Hematopoietic multipotent progenitor cell treated with erythropoietin and hydrocortisone succinate and interleukin-3 and kit ligand, for 17 days (in vitro differentiated cells): Measurements from ENCODE around the gene GRIN2C.

Source experiments
- DNase-seq: peaks from one replicate; pipeline ENCODE4 v3.0.0-alpha.2; 2015; ENCODE audit warnings: low spot score

Gene GRIN2C

GRCh38 chr17:74821655-74822334, 37.9 kb downstream of the GRIN2C start:
- no peak for DNase-seq

GRCh38 chr17:74819801-74820436, 39.8 kb downstream of the GRIN2C start:
- DNase-seq = no peak

DNA sequence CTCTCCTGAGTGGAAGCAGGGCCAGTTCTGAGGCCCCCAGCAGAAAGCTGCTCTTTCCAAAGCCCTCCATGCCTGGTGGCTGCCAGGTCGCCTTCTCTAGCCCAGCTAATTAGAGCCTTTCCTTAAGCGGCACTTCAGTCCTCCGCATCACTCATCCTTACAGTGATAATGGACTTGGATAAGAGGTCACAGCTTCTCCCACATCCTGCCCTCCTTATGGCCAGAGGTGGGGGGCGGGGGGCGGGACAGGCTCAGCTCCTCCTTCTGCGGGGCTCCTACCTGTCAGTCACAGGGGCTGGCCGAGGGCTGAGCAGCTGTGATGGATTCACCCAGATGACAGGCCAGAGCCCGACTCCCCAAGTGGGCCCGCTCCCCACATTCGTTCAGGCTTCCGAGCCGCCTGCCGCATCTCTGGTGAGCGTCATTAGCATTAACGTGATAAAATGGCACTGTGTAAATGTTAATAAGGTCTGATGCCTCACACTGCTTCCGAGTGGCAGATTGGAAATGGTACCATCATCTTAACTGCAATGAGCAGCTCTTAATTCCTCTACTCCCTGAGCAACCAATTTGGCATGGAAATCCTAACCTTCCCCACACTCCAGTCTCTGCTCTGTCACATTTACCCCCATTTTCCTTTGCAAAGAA, 41.3 kb downstream of the GRIN2C start:
- DNase-seq = no peak

- DNase-seq = no peak
Observed at GRCh38 chr17:74816905-74817620, 42.6 kb downstream of the GRIN2C start.

DNA sequence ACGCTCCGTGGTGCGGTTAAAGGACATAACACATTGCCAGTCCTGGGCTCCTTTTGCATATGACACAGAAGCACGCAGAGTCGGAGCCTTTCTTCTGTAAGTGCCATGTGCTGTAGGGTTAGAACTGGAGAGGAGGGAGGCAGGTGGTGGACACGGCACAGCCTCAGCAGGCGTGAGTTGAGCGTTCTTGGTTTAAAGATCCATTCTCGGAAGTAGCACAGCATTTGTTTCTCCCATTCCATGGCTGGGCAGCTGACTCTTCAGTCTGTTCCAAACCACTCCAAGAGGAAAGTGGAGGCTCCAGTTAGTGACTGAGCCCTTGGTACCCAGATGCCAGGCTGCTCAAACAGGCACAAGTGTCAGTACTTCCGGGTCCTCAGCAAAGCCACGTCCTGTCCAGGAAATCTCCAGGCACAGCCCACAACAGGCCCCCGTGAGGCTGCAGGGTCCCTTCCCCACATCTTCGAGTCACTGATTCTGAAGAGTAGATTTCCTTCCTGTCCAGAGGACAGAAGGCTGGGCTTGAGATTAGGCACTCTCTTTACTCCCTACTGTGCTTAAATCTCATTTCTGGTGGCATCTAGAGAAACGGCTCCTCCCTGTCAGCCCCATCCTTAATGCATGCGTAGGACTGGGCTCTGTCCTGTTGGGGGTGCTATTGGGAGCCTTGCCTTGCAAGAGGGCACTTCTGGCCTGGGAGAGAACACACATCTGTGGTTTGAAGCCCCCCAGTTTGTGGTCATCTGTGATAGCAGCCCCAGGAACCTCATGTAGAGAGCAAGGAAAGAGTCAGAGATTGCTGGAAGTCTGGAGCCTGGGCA, 43.9 kb downstream of the GRIN2C start:
- DNase-seq = no peak

DNA sequence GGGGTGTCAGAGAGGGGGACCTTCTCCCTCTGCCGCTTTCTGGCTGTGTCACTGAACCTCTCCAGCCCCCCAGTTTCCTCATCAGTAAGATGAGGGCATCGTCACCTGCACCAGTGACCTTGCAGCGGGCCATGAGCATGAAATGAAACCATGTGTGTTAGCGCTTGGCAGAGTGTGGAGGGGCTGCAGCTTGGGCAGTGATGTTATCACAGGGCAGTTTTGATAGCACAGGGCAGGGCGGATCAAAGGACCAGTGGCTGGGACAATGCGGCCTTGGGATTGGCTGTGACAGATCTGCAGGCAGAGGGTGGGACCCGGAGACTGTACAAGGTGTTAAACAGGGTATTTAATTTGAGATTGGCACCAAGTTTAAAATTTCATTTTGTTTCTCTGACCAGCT, 44.6 kb downstream of the GRIN2C start:
- no peak for DNase-seq

- DNase-seq = no peak
Observed at GRCh38 chr17:74814453-74814852, 45.2 kb downstream of the GRIN2C start.

DNA sequence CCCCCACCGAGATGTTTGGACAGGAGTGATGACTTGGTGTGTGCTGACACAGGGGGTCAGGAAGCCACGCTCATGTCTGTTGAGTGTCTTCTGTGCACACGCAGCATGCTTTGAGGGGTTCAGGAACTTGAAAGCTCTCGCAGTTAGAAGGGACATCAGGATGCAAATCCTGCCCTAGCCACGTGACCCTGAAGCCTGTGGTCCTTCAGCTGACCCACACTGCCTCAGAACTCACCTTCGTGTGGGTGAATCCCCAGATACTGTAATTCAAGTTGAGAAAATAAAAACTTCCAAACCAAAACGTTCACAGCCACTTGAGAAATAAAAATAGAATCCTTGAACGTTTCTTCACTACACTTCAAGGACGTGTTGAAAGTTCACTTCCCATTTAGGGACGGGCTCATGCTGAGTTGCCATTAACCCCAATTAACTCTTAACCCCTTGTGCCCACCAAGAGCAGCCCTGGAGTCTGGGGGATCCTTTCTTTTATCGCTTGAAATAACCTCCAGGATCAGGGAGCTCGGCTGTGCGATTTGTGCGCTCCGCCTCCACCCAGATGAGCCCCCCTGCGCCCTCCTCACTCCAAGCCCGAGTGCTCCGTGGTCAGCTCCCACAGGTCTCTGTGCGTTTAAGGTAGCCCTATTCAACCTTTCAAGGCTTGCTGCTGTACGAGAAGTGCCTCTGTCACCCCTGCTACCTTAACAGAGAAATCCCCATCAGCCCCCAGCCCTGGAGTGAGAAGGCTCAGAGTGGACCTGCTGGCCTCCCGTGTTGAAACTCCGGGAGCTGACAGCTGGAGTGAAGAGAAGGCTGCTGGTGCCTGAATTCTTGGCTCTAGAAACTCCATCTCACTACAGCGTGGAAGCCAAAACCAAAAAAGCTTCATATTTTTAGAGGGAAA, 47.3 kb downstream of the GRIN2C start:
- no peak for DNase-seq

GRCh38 chr17:74810699-74811485, 48.8 kb downstream of the GRIN2C start:
- DNase-seq = no peak

- DNase-seq = no peak
Observed at GRCh38 chr17:74808714-74809430, 50.8 kb downstream of the GRIN2C start.

DNA sequence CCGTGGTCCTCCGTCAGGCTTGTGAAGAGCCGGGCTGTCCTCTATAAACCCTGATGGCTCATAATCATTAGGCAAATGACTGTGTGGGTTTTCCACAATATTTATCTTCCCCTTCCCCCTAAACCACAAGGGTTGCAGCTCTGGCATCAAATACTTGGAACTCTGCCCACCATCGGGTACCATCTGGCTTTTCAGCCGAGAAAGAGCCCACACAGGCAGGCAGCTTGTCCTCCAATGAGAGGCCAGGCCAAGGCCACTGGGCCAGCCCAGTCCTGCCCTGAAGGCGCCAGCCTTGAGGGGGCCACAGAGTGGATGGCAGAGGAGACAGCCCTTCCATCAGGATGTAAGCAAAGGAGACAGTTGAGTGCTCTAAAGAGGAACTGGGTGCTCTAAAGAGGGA, 51.8 kb downstream of the GRIN2C start:
- no peak for DNase-seq

DNA sequence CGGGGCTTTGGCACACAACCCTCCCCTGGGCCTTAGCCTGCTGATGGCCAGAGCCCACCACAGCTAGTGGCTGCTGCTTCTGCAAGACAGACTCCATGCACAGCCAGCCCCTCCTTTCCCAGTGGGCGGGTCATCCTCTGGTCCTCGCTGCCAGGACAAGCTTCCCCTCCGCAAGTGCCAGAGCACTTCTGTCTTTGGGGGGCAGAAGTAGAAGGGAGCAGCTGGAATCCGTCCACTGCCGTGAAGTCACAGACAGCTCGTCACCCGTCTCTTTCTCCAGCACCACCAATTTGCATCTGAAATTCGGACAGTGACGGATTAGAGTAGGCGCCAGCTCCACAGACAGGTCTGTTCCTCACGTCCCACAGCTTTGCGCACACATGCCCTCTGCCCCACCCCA, 52.2 kb downstream of the GRIN2C start:
- no peak for DNase-seq

- DNase-seq = no peak
Observed at GRCh38 chr17:74806334-74806733, 53.4 kb downstream of the GRIN2C start.

- no peak for DNase-seq
Observed at GRCh38 chr17:74805591-74805991, 54.1 kb downstream of the GRIN2C start.

DNA sequence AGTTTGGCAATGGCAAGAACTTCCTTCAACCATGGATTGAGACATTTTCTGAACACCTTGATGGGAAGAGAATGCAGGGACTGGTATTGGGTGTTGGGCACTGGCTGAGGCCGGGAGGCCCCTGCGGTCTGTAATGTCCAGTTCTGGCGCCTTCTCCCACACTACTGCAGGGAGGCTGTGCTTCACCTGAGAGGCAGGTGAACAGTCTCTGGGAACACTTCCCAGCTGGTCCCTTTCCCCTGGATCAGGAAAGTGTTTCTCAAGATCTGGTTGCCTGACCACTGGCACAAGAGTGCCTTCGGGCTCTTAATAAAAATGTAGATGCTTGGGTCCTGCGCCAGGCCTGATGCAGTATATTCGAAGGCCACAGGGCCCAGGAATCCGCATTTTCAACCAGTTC, 55.0 kb downstream of the GRIN2C start:
- no peak for DNase-seq

- no peak for DNase-seq
Observed at GRCh38 chr17:74803971-74804370, 55.7 kb downstream of the GRIN2C start.

DNA sequence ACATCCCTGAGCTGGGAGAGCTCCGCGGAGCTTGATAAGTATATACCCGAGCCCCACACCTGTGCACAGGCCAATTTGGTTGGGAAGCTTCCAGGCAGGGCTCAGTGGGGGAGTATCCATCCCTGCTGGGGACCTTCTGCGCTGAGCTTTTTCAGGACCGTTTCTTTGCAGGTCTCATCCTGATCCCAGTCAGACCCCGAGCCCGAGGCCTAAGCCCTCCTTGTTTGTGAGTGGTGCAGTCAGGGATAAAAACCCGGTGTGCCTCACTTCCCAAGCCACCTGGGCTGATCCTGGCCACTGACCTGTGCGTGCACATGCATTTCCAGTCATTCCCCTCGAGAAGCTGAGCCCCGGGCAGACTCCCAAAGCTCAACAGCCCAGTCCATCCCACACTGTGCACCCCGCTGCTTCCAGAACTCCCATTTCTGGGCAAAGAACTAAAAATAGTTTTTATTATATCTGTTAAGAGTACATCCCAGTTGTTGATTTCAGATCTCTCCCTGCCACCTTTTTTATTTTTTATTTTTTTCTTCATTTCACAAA, 56.2 kb downstream of the GRIN2C start:
- DNase-seq = no peak

- no peak for DNase-seq
Observed at GRCh38 chr17:74801896-74802295, 57.8 kb downstream of the GRIN2C start.

DNA sequence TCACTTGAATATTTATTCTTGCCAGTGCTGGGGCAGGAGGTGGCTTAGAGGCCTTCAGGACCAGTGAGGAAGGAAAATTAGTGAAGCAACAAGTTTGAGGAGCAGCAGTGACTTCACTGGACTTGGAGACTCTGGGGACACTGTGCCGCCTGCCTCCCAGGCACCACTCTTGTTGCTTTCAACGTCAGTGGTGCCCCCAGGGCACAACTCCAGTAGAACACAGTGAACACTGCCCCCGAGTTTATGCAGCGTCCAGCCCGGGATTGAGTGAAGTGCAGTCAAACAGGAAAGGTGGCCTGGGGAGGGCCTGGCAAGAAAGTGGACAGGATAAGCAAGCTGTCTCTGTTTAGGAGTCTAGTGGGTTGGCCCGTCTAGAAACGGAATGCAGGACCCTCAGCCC, 59.2 kb downstream of the GRIN2C start:
- no peak for DNase-seq
